Stimulated activated CD8-positive, alpha-beta memory T cell treated with anti-CD3 and anti-CD28 coated beads, Interleukin-15, amount 100 ng/mL, for 4 hours (primary cell): Measurements from ENCODE around the gene LRP2.
"Not testable (repeated sequence)": the region's sequence is repeated elsewhere in the genome, so short reads cannot be mapped to it uniquely, and the experiment has no call there.

Experiments
- DNase-seq, 2 donors: peaks; one replicate each; pipeline ENCODE4 v3.0.0-alpha.2; 2020; ENCODE audit warnings: low read depth in 2 of 2

LRP2 gene

DNA sequence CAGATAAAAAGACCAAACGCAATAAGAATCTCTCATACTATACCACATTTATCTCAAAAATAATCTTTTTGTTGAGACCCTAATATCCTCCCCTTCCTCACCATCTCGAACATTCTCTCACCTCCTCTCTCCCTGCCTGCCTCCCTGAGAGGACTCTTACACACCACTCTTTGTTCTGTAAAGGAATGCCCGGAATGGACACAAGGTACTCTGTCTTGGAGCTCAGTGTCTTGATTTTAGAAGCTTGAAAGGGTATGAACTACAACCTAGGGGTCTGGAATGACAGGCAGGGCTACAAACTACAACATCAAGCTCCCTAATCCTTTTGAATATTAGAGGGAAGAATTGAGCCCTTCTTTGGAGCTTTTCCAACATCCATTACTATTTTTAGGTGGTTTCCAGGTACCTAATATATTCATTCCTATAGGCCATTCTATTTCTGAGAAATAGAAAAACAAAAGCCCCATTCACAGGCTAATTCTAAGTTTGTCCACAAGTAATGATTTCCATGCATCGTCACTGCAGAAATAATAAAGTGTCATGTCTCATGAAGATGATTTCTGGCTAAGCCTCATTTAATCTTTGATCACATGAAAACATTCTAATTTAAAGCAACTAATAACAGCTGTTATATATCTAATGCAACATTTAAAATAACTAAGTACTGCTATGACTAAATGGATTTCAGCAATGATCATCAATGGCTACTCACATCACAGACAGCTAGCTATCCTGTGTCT is 60.6 kb downstream of the LRP2 start:
- no peak for DNase-seq

- DNase-seq: no peak
Measured at GRCh38 chr2:169300636-169301530, 61.5 kb downstream of the LRP2 start.

GRCh38 chr2:169298007-169298406 is 64.3 kb downstream of the LRP2 start:
- DNase-seq: no peak

GRCh38 chr2:169294001-169294675 is 68.2 kb downstream of the LRP2 start:
- DNase-seq: no peak

GRCh38 chr2:169291517-169291916 is 70.8 kb downstream of the LRP2 start:
- no peak for DNase-seq

DNA sequence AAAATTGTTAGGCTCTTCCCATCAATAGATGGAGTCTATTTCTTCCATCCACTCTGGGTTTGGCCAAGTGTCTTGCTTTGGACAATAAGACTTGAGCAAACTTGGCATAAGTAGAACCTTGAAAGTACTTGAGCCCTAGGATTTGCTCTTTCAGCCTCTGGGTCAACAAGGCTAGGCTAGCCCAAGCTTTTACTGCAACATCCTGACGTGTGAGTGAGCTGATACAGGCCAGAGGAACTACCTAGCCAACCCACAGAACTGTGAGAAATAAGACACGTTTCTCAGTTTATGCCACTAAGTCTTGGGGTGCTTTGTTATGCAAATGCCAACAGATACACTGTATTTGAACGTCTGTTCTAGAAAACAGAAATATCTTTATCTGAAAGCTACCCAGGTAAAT is 71.9 kb downstream of the LRP2 start:
- DNase-seq: no peak

- DNase-seq: no peak
Measured at GRCh38 chr2:169287666-169288065, 74.7 kb downstream of the LRP2 start.

GRCh38 chr2:169286624-169287231 is 75.6 kb downstream of the LRP2 start:
- DNase-seq: no peak

DNA sequence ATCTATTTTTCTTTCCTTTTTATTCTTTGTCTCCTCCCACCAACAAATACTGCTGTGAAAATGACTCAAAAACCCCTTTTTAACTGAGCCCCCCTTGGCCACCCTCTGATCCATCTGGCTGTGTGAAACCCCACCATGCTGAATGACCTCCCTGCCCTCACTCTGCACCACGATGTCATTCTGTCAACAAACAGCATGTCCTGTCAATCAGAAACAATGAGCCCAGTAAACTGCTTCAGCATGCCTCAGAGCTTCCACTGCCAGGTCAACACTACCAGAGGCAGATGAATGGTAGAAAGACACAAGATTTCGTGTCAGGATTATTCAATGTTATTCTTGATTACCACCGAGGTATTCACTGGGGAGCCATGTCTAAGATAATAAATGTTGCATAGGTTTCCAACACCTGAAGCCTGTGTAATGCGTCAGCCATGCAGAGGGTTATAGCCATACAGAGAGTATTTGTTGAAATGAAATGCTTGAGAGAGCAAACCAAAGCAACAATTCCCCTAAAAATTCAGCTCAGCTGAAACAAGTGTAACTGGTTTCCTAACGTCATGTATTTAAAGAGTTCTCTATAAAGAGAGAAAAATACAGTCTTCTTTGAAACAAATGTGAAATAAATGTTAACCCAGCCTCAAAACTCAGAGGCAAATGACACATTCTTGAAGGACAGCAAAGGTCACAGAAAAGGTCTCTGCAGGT is 76.7 kb downstream of the LRP2 start:
- DNase-seq: no peak

- no peak for DNase-seq
Measured at GRCh38 chr2:169280502-169280901, 81.8 kb downstream of the LRP2 start.

DNA sequence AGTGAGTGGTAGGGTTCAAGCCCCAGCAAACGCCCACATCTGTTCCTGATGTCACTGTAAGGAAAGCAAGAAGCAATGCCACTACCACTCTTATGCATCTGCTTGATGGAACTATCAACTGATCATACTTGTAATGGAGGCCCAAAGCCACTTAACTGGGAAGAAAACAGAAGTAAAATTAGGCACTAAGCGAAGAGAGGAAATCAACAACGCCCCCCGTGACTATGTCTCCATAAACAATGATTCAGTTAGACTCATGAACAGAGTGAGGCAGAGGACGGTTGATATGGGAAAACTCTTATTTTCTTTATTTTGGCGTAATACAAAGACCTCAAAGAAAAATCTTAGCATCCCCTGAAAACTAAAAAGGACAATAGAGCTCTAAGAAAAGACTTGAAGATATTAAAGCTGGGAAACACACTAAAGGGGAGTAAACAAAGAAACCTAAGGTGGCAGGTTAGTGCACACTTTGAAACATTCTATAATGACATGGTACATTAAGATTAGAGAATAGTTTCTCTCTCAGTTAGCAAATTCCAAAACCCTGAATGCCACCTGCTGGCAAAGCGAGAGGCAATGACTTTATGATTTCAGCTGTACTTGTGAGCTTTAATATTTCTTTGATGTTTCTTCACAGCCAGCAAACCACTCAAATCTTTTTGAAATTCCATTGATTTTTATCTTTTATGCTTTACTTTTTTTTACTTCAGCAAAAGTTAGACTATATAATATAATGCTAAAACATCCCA is 86.5 kb downstream of the LRP2 start:
- no peak for DNase-seq

DNA sequence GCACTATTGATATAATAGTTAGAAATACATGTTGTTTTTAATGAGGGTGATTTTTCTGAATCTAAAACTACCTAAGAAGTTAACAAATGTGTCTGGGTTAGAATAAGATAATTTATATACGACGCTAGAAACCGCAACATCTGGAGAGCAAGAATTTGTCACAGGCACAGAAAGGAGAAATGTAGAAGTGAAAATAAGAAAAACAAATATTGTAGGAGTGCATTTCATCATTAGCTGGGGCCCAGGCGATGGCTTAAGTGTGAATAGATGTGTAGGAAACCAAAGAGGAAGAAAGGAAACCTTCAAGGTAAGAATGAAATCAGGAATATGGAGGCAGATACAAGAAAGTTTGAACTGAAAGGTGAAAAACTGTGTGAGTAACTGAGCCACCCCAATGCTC is 90.3 kb downstream of the LRP2 start:
- no peak for DNase-seq

DNA sequence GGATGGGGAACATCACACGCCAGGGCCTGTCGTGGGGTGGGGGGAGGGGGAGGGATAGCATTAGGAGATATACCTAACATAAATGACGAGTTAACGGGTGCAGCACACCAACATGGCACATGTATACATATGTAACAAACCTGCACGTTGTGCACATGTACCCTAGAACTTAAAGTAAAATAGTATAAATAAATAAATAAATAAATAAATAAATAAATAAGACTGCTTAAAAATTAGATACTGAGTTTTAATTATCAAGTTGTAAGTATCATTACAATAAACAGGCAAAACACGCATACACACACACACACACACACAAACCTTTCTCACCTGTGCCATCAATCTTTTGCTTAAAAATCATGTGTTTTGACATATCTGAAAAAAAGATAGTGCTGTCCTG is 91.8 kb downstream of the LRP2 start:
- DNase-seq: not testable (repeated sequence)

GRCh38 chr2:169265591-169265990 is 96.7 kb downstream of the LRP2 start:
- DNase-seq: no peak

DNA sequence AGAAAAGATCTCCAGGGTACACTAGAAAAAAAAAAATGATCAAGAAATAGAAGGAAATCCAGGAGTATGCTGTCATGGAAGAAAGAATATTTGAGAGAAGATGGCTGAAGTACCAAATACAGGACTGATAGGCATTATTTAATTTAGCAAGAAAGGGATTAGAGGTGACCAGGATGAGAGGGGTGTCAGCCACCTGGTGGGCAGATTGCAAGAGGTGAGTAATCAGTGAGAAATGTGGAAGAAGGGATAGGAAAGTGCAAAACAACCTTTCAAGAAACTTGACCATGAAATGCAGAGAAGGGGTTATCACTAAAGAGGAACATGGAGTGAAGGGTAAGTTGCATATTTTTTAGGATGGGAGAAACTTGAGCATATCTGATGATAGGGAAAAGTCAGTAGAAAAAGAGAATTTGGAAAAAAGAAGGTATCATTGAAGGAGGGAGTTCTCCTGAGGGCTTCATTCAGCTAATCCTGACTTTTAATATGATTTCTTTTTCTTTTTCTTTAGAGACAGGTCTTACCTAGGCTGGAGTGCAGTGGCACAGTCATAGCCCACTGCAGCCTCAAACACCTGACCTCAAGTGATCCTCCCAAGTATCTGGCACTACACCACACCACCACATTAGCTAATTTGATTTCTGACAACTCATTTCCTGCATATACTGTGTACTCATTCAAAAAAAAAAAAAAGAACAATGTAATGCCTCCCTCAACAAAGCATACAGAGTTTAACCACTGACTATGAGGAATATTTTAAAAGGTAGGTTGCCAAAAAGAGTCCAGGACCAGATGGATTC is 101.3 kb downstream of the LRP2 start:
- no peak for DNase-seq

- DNase-seq: no peak
Measured at GRCh38 chr2:169260246-169260645, 102.1 kb downstream of the LRP2 start.

DNA sequence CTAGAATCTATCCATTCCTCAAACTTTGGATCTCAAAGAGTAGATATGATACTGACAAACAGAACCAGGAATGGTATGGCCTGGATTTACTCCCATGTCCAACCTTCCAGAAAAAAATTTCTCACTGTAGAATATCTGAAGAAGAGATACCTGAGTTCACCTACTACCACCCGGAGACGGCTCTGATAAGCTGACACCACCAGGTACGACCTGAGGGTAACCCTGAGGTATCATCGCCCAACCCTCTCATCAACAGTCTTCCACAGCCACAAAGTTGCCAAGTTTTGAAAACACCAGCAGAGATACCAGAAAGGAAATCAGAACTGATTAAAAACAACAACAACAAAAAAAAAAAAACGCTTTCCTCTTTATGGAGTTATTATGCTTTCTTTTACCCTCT is 102.9 kb downstream of the LRP2 start:
- DNase-seq: no peak

DNA sequence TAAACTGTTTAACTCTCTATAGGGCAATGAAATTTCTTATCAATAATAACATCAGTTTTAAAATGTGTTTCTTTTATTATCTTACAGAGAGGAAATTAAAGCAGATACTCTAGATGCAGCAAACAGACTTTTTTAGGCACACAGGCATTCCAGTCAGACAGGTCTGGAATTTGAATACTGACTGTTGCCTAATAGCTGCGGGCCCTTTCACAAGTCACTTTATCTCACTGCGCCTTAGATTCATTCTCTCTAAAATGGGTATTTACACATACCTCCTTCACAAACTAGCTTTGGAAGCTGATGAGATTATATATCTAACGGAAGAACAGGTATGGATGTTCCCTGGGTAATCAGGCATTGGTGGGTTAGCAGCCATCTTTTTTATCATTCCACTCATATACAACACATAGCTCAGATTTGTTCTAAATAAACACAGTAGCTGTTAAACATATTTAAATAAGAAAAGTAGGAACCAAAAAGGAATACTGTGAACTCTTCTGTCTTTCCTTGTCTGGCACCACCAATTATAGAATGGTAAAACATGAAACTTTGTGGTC is 104.2 kb downstream of the LRP2 start:
- no peak for DNase-seq

- DNase-seq: no peak
Measured at GRCh38 chr2:169254774-169255173, 107.6 kb downstream of the LRP2 start.

GRCh38 chr2:169247211-169247610 is 115.1 kb downstream of the LRP2 start:
- DNase-seq: no peak
